GM18909 (cell line): ENCODE measurements around the gene MICAL2.

Experiments
- ATAC-seq: cut with Tn5 transposase; IDR thresholded peaks from one replicate; pipeline ENCODE4 v1.9.1; 2021; ENCODE audit warnings: mild to moderate bottlenecking; ENCODE audit not compliant: unreplicated experiment, poor library complexity

Gene MICAL2

GRCh38 chr11:12258451-12258850 lies 148.1 kb downstream of the MICAL2 start:
- no peak for ATAC-seq

- ATAC-seq = no peak
These were observed 149.6 kb downstream of the MICAL2 start for GRCh38 chr11:12259956-12260355.

- ATAC-seq = no peak
These were observed 150.5 kb downstream of the MICAL2 start for GRCh38 chr11:12260731-12261521.

GRCh38 chr11:12261551-12261950 lies 151.2 kb downstream of the MICAL2 start:
- ATAC-seq = no peak

GRCh38 chr11:12263141-12263693 lies 152.8 kb downstream of the MICAL2 start:
- ATAC-seq = no peak

GRCh38 chr11:12264361-12264760 lies 154.0 kb downstream of the MICAL2 start:
- no peak for ATAC-seq

- ATAC-seq = no peak
These were observed 155.7 kb downstream of the MICAL2 start for GRCh38 chr11:12266132-12266531.

- no peak for ATAC-seq
These were observed 156.6 kb downstream of the MICAL2 start for GRCh38 chr11:12266943-12267342.

- ATAC-seq = no peak
These were observed 157.5 kb downstream of the MICAL2 start for GRCh38 chr11:12267921-12268320.

GRCh38 chr11:12269104-12269441 lies 158.7 kb downstream of the MICAL2 start:
- ATAC-seq = no peak

- no peak for ATAC-seq
These were observed 159.2 kb downstream of the MICAL2 start for GRCh38 chr11:12269446-12270214.

- ATAC-seq = no peak
These were observed 159.9 kb downstream of the MICAL2 start for GRCh38 chr11:12270215-12270797.

GRCh38 chr11:12270817-12271216 lies 160.4 kb downstream of the MICAL2 start:
- ATAC-seq = no peak

GRCh38 chr11:12271241-12271640 lies 160.9 kb downstream of the MICAL2 start:
- no peak for ATAC-seq

GRCh38 chr11:12271826-12272366 lies 161.5 kb downstream of the MICAL2 start:
- ATAC-seq = no peak

GRCh38 chr11:12272821-12273617 lies 162.6 kb downstream of the MICAL2 start:
- ATAC-seq = no peak

GRCh38 chr11:12273618-12273995 lies 163.2 kb downstream of the MICAL2 start:
- no peak for ATAC-seq

- ATAC-seq = no peak
These were observed 163.7 kb downstream of the MICAL2 start for GRCh38 chr11:12274056-12274455.

- ATAC-seq = no peak
These were observed 164.3 kb downstream of the MICAL2 start for GRCh38 chr11:12274558-12275197.

- ATAC-seq = no peak
These were observed 165.4 kb downstream of the MICAL2 start for GRCh38 chr11:12275818-12276217.
